ENCODE data around the gene CLEC3A.
"Not testable (repeated sequence)": the region's sequence is repeated elsewhere in the genome, so short reads cannot be mapped to it uniquely, and the experiment has no call there.

The CLEC3A gene

DNA sequence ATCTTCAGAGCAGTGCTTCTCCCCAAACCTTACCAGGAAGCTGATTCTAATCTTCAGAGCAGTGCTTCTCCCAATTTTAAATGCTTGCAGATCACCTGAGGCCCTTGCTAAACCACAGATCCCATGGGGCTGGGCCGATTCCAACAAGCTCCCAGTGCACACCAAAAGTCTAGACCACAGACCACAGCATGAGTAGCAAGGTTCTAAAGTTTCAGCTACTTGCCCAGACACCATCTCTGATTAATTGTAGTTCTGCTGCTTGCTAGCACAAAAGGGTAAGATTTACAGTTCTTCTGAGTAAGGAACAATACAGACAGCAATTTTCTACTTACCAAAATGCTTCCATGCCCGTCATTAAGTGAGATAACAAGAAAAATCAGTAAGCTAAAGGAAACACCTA lies 12.2 kb downstream of the CLEC3A start:
- no peak for DNase-seq

DNA sequence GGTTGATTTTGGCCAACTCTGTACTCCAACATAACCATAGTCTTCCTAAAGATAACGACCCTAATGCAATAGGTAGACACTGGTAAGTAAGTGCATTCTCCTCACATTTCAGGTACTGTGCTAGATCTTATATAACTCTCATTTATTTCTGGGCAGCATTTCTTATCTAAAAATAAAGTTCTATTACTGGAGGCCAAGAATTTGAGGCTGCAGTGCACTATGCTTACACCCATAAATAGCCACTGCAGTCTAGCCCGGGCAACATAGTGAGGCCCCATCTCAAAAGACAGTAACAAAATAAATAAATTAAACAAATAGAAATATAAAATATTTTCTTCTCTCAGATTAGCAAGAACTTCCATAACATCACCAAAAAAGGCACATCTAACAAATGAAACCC lies 12.7 kb downstream of the CLEC3A start:
- DNase-seq: no peak

DNA sequence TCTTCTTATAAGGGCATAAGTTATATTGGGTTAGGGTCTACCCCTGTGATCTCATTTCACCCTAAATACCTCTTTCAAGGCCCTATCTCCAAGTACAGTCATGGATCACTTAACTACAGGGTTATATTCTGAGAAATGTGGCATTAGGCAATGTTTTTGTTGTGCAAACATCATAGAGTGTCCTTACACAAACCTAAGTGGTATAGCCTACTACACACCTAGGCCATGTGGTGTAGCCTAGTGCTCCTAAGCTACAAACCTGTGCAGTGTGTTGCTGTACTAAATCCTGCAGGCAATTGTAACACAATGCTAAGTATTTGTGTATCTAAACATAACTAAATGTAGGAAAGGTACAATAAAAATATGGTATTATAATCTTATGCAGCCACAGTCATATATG lies 18.0 kb downstream of the CLEC3A start:
- no peak for DNase-seq

DNA sequence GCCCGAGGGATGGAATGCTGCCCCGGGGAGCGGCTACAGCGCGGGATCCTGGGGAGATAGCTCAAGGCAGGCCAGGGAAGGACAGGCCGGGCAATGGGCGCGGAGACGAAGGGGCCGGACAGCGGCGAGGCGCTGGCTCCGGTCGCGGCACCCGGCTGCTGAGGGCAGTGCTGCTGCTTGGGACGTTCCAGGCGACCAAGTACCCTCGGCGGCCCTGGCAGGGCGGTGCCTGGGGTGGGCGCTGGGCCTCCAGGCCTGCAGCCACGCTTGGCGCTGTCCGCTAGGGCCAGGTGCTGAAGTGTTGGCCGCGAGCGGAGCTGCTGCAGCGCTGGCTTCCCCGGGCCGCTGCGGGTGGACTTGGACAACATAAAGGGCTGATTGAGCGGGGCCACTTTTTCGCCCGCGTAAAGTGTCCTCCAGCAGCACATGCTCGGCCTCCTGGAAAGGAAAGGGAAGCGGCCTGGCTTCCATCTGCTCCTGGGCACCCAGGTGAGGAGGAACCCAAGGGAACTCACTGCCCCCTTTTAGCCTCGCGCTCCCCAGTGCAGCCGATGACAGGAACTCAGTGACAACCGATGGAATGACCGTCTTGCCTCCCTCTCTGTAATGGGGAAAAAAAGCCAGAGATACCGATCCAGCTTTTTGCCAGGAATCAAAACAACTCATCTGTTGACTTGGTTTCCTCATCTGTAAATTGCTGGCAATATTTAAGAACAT lies 23.7 kb downstream of the CLEC3A start:
- DNase-seq: no peak

DNA sequence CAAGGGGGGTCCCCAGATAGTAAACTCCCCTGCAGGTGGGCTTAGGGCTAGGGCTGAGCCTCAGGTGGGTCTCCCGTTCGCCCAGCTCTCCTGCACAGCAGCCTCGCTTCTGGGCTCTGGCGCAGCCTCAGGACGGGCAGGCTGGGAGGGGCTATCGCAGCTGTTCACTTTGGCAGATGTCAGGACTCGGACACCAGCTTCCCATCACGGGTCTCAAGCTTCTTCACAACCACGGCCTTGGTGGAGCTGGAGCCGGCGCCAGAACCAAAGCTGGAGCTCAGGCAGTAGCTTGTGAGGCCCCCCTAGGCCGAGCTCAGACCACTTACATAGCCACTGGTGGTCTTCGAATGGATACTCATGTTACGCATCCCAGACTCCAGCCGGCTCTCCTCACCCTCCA lies 26.0 kb downstream of the CLEC3A start:
- DNase-seq: no peak

DNA sequence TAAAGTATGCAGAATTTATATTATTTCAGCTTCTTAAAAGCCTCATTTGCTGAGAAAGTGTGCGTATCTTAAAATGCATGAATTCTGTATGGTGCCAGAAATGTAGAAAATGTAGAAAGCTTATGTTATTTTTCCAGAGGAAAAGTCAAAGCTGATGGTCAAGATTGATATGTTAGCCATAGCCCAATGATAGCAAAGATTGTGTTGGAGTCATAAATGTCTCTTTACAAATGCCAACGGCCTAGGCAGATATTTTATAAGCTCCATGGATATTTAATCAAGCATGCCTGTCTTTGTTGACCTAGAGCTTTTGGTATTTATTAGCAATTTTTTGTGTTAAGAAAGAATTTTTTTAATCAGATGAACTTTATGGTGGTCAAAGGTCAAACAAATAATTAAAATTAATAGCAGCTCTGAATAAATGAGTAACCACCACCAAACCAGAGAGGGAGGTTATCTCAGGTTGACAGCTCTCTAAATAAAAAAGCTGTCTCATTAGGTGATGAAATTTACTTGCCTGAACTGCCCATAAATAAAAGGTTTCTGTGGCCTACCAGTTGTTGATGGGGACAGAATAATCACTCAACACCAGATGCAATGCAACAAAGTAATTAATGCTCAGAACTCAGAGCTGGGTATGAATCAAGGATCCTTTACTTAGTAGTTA lies 28.5 kb downstream of the CLEC3A start:
- no peak for DNase-seq

DNA sequence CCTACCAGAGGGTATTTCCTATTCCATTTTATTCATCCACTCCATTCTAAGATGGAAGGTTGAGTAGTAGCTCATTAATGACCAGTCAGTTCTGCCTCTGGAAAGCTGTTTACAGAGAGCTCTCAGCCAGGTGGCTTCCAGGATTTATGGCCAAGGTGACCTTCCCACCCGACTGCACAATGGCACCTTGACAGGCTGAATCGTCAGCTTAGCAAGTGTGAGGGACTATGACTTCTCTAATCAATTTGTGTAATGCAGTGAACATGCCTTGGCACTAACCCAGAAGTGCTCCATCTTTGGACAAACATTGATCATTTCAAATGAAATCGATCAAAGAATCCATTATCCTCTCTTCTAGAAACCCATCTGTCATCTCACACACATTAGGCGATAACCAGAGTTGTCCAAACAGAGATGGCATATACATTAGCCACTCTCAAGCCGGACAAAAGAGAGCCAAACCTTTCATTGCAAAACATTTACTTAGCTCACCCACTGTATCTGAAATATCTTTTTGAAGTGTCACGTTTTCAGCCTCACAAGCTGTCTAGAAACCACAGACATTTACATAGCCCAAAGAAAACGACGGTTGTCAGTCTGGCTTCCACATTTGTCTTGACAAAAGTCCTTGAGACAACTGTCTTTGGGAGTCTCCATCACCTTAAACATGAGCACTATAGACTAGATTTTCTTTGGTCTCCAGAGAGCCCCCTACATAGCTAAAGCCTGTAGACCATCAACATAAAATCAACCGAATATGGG lies 35.6 kb downstream of the CLEC3A start:
- DNase-seq: no peak

DNA sequence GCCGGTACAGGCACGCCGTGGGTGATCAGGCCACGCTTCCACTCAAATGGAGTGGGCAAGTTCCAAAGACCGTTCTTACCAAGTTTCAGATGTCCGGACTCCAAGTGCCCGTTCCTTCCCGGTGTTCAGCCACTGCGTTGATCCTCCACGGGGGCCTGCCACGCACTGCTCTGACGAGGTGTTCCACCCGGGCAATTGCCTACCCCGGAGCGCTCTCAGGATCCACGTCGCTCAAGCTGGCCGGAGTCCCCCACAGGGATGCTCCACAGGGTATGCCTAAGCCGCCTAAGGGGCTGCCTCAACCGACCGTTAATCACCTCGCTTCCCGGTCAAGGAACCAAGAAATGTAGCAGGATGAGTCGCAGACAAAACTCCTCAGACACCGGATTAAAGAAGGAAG lies 37.5 kb downstream of the CLEC3A start:
- DNase-seq: not testable (repeated sequence)

DNA sequence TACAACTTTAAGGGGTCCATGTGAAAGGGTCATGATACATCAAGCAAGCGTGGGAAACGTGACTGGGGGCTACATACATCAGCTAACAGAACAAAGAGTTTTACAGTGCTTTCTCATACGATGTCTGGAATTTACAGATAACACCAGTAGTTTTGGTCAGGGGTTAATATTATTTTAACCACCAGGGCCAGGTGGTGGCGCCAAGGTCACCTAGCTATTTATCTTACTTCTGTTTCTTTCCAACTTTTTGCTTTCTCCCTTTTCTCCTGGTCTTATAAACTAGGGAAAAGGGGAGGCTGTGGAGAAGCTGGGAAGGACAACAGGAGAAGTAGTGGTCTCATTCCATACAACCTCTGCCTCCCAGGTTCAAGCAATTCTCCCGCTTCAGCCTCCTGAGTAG lies 37.9 kb downstream of the CLEC3A start:
- DNase-seq: no peak

DNA sequence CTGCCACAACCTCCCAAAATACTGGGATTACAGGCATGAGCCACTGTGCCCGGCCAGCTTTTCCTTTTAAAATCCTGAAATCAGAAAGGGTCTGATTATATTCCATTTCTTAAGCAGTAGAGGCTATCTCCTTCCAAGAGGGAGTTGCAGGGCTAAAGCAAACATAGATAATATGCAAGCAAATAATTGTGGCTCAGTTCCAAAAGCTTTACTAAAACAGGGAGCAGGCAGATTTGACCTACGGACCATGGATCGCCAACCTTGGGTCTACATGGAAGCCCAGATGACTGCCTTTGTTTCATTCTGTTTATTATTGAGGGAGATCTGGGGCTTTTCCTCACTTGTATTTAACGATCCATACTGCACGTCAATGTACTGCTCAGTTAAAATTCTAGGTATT lies 38.5 kb downstream of the CLEC3A start:
- DNase-seq: no peak

DNA sequence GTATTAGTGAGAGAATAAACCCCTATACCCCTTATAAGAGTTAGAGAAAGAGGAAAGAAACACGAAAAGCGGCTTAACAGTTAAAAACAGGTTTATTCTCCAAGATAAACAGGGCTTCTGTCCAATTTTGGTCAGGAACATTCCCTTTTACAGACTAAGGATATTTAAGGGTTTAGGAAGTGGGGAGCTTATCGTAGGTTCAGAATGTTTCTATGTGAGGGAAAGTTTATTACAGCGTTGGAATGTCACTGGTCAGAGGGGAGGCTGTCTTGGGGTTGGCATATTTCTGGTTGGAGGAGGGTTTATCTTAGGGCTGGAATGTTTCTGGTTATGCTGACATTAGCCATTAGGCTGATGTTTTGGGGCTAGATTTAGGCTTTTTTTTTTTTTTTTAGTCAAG lies 43.0 kb downstream of the CLEC3A start:
- DNase-seq: no peak

DNA sequence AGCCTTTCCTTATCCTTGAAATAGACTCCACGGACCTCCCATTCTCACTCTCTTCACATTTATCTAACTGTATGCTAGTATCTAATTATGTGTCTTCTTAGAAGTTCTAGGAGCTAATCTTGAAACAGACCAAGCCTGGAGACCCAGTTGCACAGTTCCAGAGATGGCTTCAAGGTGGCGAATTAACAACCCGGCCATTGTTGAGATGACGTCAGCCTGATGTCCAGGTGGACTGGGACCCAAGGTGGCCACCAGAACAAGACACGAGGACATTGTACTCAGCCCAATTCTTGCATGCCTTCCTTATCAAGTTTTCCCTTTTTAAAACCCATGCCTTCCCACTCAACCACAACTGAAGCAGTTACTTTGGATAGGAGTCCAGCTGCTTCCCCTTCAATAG lies 47.6 kb downstream of the CLEC3A start:
- no peak for DNase-seq

DNA sequence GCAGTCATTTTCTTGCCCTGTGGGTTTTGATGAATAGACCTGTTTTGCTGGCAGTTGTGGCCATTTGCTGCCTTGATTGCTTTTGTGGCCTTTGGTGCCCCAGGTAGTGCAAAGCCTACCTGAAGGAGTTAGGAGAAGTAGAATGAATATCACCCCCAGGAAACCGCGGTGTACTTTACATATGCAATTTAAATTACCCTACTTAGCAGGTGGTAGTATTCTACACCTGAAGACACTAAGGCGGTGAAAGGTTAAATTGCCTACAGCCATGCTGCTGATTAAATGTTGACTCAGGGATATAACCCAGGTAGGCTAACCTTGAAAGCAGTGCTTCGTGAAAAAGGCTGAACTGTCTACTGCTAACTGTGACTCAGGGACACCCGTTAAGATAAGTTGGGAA lies 49.9 kb downstream of the CLEC3A start:
- DNase-seq: no peak

DNA sequence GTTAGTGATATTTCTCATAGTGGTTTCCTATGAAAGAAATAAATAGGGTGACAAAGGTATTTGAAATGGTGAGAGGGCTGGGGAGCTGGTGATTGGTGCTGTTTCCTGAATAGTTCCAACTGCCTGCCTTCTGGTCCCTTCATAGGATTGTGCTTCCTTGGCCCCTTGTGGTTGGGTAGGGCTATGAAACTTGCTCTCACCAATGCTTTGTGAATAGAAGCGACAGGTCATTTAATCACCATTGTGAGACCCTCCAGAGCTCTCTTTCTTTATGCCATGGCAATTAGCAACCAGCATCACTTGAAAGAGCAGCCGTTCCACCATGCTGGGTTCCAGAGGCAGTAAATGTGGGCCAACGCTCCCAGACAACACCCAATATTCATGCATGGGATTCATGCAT lies 53.5 kb downstream of the CLEC3A start:
- no peak for DNase-seq

DNA sequence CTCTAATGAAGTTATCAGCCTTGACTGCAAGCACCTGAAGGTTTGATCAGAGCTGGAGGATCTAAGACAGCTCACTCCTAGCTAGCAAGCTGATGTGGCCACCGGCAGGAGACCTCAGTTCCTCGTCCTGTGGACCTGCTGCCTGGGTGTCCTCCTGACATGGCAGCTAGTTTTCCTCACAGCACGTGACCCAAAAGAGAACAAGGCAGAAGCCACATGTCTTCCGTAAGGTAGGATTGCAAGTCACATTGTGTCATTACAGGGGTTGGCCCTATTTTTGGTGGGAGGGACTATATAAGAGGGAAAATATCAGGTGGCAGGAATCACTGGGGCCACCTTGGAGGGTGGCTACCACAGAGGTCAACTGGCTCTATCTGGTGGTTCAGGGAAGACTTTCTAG lies 59.0 kb downstream of the CLEC3A start:
- DNase-seq: no peak

All from activated T-cell treated with anti-CD3 and anti-CD28 coated beads for 4 hours (primary cell).